Pancreas (tissue), 10 donors: ENCODE data around the gene DENND1A. TPM values are rescaled to one million over a fixed set of nuclear protein-coding genes. Genes with fewer than 3 reads are reported as not detected.

ENCODE experiments used
- ATAC-seq, 4 donors: fragments of 200-7000 bp; cut with Tn5 transposase; one replicate each; pipeline versions ENCODE4 v1.8.0 to v1.9.1; 2020; ENCODE audit warnings: mild to moderate bottlenecking in 4 of 4, moderate library complexity in 4 of 4
- DNase-seq, 6 donors: peaks; one replicate each; pipeline ENCODE4 v3.0.0-alpha.2; 2020
- FAIRE-seq: peaks from 2 replicates; lab custom pipeline; 2012; peaks lifted over from hg19 to GRCh38; lab: Jason Lieb, UNC
- H3K27ac ChIP-seq, 4 donors: fragments of 200-600 bp; sonication (generic); 1 replicate in 3 of 4; 2 replicates in 1 of 4; pipeline versions ENCODE4 v1.5.0 to v1.8.0; 2020
- H3K27me3 ChIP-seq, 4 donors: fragments of 200-600 bp; one replicate each; pipeline ENCODE4 v1.8.0; 2021
- H3K36me3 ChIP-seq, 3 donors: fragments of 200-600 bp; sonication (generic) in 1 of 3; one replicate each; pipeline versions ENCODE4 v1.5.0 to v1.8.0; 2020 to 2021
- H3K4me1 ChIP-seq, 3 donors: fragments of 200-600 bp; one replicate each; pipeline ENCODE4 v1.8.0; 2021
- H3K4me3 ChIP-seq, 4 donors: fragments of 200-600 bp; sonication (generic) in 2 of 4; one replicate each; pipeline versions ENCODE4 v1.5.0 to v1.8.0; 2020 to 2021
- H3K9me3 ChIP-seq, 4 donors: fragments of 200-600 bp; one replicate each; pipeline ENCODE4 v1.8.0; 2021
- WGBS, 2 donors: extraction: QIAGEN DNeasy Blood & Tissue Kit; methylation state at CpG; one replicate each; pipeline ENCODE4 v1.1.7; 2013; 5-methylcytosine and 5-hydroxymethylcytosine counted together
- intact Hi-C, 3 donors: fragments of 100-400 bp; cut with DNase I; formaldehyde crosslinking; loops; one replicate each; pipeline versions ENCODE4 v1.11.1 to v1.14.2; 2022
- microRNA-seq, 2 donors: library from miRNA; unstranded; fragments of <30 nt; microRNA quantifications; one replicate each; pipeline versions ENCODE4 to v1.1.0, GENCODE V29; 2019 to 2020
- polyA plus RNA-seq, 2 donors: library from polyadenylated mRNA; stranded (reverse); fragments of 200-250 nt; gene quantifications; one replicate each; pipeline ENCODE4 v1.2.3, GENCODE V29; 2013
- total RNA-seq, 6 donors: library from RNA; stranded (reverse); fragmentation: NEBNext Ultra II Directional in 4 of 6; extraction: Animal tissue kit (Norgen Biotek cat#: 25700) in 4 of 6; gene quantifications; one replicate each; pipeline versions ENCODE4 v1.2.1 to v1.2.4, GENCODE V29; 2021 to 2023
- TF ChIP-seq, protein P1 (sequence below), 4 donors: fragments of 200-600 bp; sonication (generic) in 3 of 4; IDR thresholded peaks; one replicate each; pipeline versions ENCODE4 v1.5.0 to v1.8.0; 2021; ENCODE audit warnings: antibody characterized with exemption in 4 of 4
- donor health status: healthy with polysubstance abuse.
- donor health status: DM: no; HTN: no; CAD: no; lungs with moderate emphysema.
- donor health status: DM: no; HTN: no; CAD: no.
- donor health status: control.
- donor health status: control.
- donor health status: Bipolar disorder and iron deficiency.
- donor health status: DM: yes; HTN: yes; CAD: no.
- donor health status: DM: no; HTN: no; CAD: no.
- donor health status: DM: no; HTN: no; CAD: no.
- donor health status: DM: yes; HTN: yes; CAD: no.

The DENND1A gene
- total and polyA plus RNA-seq, 8 donors = 4.5 to 8.3 (median 5.6) TPM

- 89 to 93% methylated on average over 15 of the region's 15 CpGs for WGBS, 2 donors
- FAIRE-seq (no peak), ATAC-seq (no peak), DNase-seq (no peak)
- Histone ChIP-seq H3K36me3 (no peaks in the 10 kb centered on the region), H3K4me1 (peaks cover 6 to 11% (median 6%) of the 10 kb centered on the region in 3 donors), H3K27me3 (no peaks in the 10 kb centered on the region), H3K9me3 (no peaks in the 10 kb centered on the region), H3K27ac (no peak overlapping the region), H3K4me3 (no peak overlapping the region)
- intact Hi-C loops = no loop called here
- TF ChIP-seq, protein P1, sequence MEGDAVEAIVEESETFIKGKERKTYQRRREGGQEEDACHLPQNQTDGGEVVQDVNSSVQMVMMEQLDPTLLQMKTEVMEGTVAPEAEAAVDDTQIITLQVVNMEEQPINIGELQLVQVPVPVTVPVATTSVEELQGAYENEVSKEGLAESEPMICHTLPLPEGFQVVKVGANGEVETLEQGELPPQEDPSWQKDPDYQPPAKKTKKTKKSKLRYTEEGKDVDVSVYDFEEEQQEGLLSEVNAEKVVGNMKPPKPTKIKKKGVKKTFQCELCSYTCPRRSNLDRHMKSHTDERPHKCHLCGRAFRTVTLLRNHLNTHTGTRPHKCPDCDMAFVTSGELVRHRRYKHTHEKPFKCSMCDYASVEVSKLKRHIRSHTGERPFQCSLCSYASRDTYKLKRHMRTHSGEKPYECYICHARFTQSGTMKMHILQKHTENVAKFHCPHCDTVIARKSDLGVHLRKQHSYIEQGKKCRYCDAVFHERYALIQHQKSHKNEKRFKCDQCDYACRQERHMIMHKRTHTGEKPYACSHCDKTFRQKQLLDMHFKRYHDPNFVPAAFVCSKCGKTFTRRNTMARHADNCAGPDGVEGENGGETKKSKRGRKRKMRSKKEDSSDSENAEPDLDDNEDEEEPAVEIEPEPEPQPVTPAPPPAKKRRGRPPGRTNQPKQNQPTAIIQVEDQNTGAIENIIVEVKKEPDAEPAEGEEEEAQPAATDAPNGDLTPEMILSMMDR (IDR thresholded peaks at IDR 0.05) = no peak
These were observed 598.4 kb downstream of the DENND1A start for GRCh38 chr9:123331346-123332060.

Small RNA genes within 50 kb of the gene (microRNA-seq; reads per million reads assigned to microRNA genes)
- gene MIR601 (0 reads per million in 2 donors), gene MIR7150 (0 reads per million in 2 donors)

Other genes with a start within 250 kb of the DENND1A start
- gene LHX2, start 81.6 kb upstream of the DENND1A start, total RNA-seq = not detected
- not detected for gene LHX2, start 81.6 kb upstream of the DENND1A start, polyA plus RNA-seq